Myocyte (in vitro differentiated cells): Measurements from ENCODE around the gene SLC25A33. TPM values are rescaled to one million over a fixed set of nuclear protein-coding genes. Genes with fewer than 3 reads are reported as not detected.

Experiments used
- DNase-seq: peaks from one replicate; pipeline ENCODE4 v3.0.0-alpha.2; 2012; ENCODE audit warnings: low read depth
- total RNA-seq: library from RNA; depleted of rRNA; stranded (reverse); fragments of >200 nt; gene quantifications from 2 replicates; pipeline ENCODE4 v1.2.3, GENCODE V29; 2014

SLC25A33 gene
- total RNA-seq, 1 donor from 2014 or later: 10.2 TPM

GRCh38 chr1:9600861-9601834 lies 61.9 kb downstream of the SLC25A33 start:
- no peak for DNase-seq

GRCh38 chr1:9601942-9602793 lies 62.9 kb downstream of the SLC25A33 start:
- no peak for DNase-seq

GRCh38 chr1:9602794-9603167 lies 63.5 kb downstream of the SLC25A33 start:
- DNase-seq: no peak

- DNase-seq: no peak
Observed at GRCh38 chr1:9603307-9603706, 64.0 kb downstream of the SLC25A33 start.

GRCh38 chr1:9603766-9604753 lies 64.8 kb downstream of the SLC25A33 start:
- peak; percentile 69 for DNase-seq

- no peak for DNase-seq
Observed at GRCh38 chr1:9604836-9605235, 65.6 kb downstream of the SLC25A33 start.

GRCh38 chr1:9605946-9606455 lies 66.7 kb downstream of the SLC25A33 start:
- no peak for DNase-seq

- DNase-seq: no peak
Observed at GRCh38 chr1:9606458-9606857, 67.2 kb downstream of the SLC25A33 start.

GRCh38 chr1:9606948-9607347 lies 67.7 kb downstream of the SLC25A33 start:
- no peak for DNase-seq

GRCh38 chr1:9607352-9607751 lies 68.1 kb downstream of the SLC25A33 start:
- DNase-seq: no peak

- DNase-seq: no peak
Observed at GRCh38 chr1:9609998-9610397, 70.7 kb downstream of the SLC25A33 start.

GRCh38 chr1:9610548-9610947 lies 71.3 kb downstream of the SLC25A33 start:
- DNase-seq: no peak

GRCh38 chr1:9611716-9612115 lies 72.5 kb downstream of the SLC25A33 start:
- DNase-seq: no peak

- peak; percentile 85 for DNase-seq
Observed at GRCh38 chr1:9612162-9612845, 73.0 kb downstream of the SLC25A33 start.

GRCh38 chr1:9612871-9613624 lies 73.8 kb downstream of the SLC25A33 start:
- DNase-seq: no peak

GRCh38 chr1:9613625-9614299 lies 74.5 kb downstream of the SLC25A33 start:
- no peak for DNase-seq

- peak; percentile 48 for DNase-seq
Observed at GRCh38 chr1:9615316-9616063, 76.2 kb downstream of the SLC25A33 start.
